ENCODE results near the gene SPATA16. TPM values are rescaled to one million over a fixed set of nuclear protein-coding genes. Genes with fewer than 3 reads are reported as not detected.
"Not testable (repeated sequence)": the region's sequence is repeated elsewhere in the genome, so short reads cannot be mapped to it uniquely, and the experiment has no call there.

Gene SPATA16
- total and polyA plus RNA-seq, 2 experiments from 2014 or later: not detected

GRCh38 chr3:172868582-172869200 lies 272.3 kb downstream of the SPATA16 start (continued):
- TF ChIP-seq ZNF462 (CRISPR knock-in tag; IDR thresholded peaks at IDR 0.05): no peak

GRCh38 chr3:172866726-172867350 lies 274.2 kb downstream of the SPATA16 start:
- H3K27ac Mint-ChIP-seq; H2AFZ ChIP-seq; H3K4me3 ChIP-seq; H3K9me2 ChIP-seq (ENCODE audit: insufficient read depth); H3K36me3 ChIP-seq (ENCODE audit: insufficient read depth); H3K9me3 Mint-ChIP-seq; H3K27ac ChIP-seq (ENCODE audit: low read depth); H3K4me3 Mint-ChIP-seq; H3K79me2 ChIP-seq (replicated peaks; ENCODE audit: insufficient read depth); H3K27me3 Mint-ChIP-seq (ENCODE audit: insufficient read depth, low read depth, poor library complexity); H4K20me1 ChIP-seq (replicated peaks; ENCODE audit: insufficient read depth); ATAC-seq; H3F3A ChIP-seq (replicated peaks; ENCODE audit: low read depth); H3K27me3 ChIP-seq (ENCODE audit: insufficient read depth); H3K4me1 ChIP-seq (ENCODE audit: insufficient read depth); H3K4me1 Mint-ChIP-seq; DNase-seq (ENCODE audit: low spot score); H3K4me2 ChIP-seq: not testable (repeated sequence)
- peaks cover 14% of the 10 kb centered on the region for H3K36me3 Mint-ChIP-seq (ENCODE audit: low read depth)

GRCh38 chr3:172859041-172859440 lies 282.0 kb downstream of the SPATA16 start:
- no peak for ATAC-seq
- TF ChIP-seq EZH2phosphoT487 (IDR thresholded peaks at IDR 0.05; ENCODE audit: unreplicated experiment) (no peak), ETS1 (IDR thresholded peaks at IDR 0.05) (no peak), REST (IDR thresholded peaks at IDR 0.05; ENCODE audit: unreplicated experiment) (no peak), EZH2 (IDR thresholded peaks at IDR 0.05; ENCODE audit: low read depth, unreplicated experiment) (no peak), JUNB (IDR thresholded peaks at IDR 0.05; ENCODE audit: unreplicated experiment) (no peak)
- H3K4me3 ChIP-seq: no peak overlapping the region
- H3K36me3 Mint-ChIP-seq (ENCODE audit: low read depth): 0 out of 3 replicates have a peak, but pooled peaks cover 4% of the 10 kb centered on the region
- no peak for DNase-seq (ENCODE audit: low spot score)
- H3K79me2 ChIP-seq (replicated peaks; ENCODE audit: insufficient read depth): no peaks in the 10 kb centered on the region
- no peak overlapping the region for H2AFZ ChIP-seq
- H3K27ac ChIP-seq (ENCODE audit: low read depth): no peak overlapping the region
- H3K27ac Mint-ChIP-seq: no peak overlapping the region
- H3K36me3 ChIP-seq (ENCODE audit: insufficient read depth): no peaks in the 10 kb centered on the region
- H3K4me2 ChIP-seq: no peak overlapping the region
- peaks cover 19% of the 10 kb centered on the region for H3K27me3 Mint-ChIP-seq (ENCODE audit: insufficient read depth, low read depth, poor library complexity)
- H3K4me3 Mint-ChIP-seq: no peak overlapping the region
- H4K20me1 ChIP-seq (replicated peaks; ENCODE audit: insufficient read depth): no peaks in the 10 kb centered on the region
- H3F3A ChIP-seq (replicated peaks; ENCODE audit: low read depth): no peaks in the 10 kb centered on the region
- H3K4me1 Mint-ChIP-seq: peaks cover 16% of the 10 kb centered on the region; the same call in 2 of the 3 replicates
- peaks cover 23% of the 10 kb centered on the region for H3K4me1 ChIP-seq (ENCODE audit: insufficient read depth)
- H3K27me3 ChIP-seq (ENCODE audit: insufficient read depth): peaks cover 29% of the 10 kb centered on the region
- peaks cover 4% of the 10 kb centered on the region; the same call in 1 of the 2 replicates for H3K9me2 ChIP-seq (ENCODE audit: insufficient read depth)
- H3K9me3 Mint-ChIP-seq: peaks cover 4% of the 10 kb centered on the region
